GM19035 (cell line): Measurements from ENCODE around the gene CHRNA4.

Experiments used
- ATAC-seq: cut with Tn5 transposase; IDR thresholded peaks from one replicate; pipeline ENCODE4 v1.9.1; 2021; ENCODE audit not compliant: unreplicated experiment

The CHRNA4 gene

GRCh38 chr20:63377951-63378381 is 16.8 kb upstream of the CHRNA4 start:
- ATAC-seq: no peak

- ATAC-seq: no peak
Observed at GRCh38 chr20:63377256-63377941, 16.2 kb upstream of the CHRNA4 start.

- no peak for ATAC-seq
Observed at GRCh38 chr20:63376283-63377250, 15.4 kb upstream of the CHRNA4 start.

- no peak for ATAC-seq
Observed at GRCh38 chr20:63375438-63375837, 14.3 kb upstream of the CHRNA4 start.

- ATAC-seq: no peak
Observed at GRCh38 chr20:63374504-63374903, 13.4 kb upstream of the CHRNA4 start.

- no peak for ATAC-seq
Observed at GRCh38 chr20:63373996-63374395, 12.8 kb upstream of the CHRNA4 start.

GRCh38 chr20:63372971-63373885 is 12.1 kb upstream of the CHRNA4 start:
- ATAC-seq: no peak

GRCh38 chr20:63371291-63371865 is 10.2 kb upstream of the CHRNA4 start:
- no peak for ATAC-seq

GRCh38 chr20:63370618-63371187 is 9.6 kb upstream of the CHRNA4 start:
- no peak for ATAC-seq

- no peak for ATAC-seq
Observed at GRCh38 chr20:63369724-63370617, 8.8 kb upstream of the CHRNA4 start.

- ATAC-seq: no peak
Observed at GRCh38 chr20:63369024-63369530, 7.9 kb upstream of the CHRNA4 start.

- no peak for ATAC-seq
Observed at GRCh38 chr20:63368151-63368550, 7.0 kb upstream of the CHRNA4 start.

GRCh38 chr20:63367446-63368055 is 6.4 kb upstream of the CHRNA4 start:
- no peak for ATAC-seq

GRCh38 chr20:63366390-63367365 is 5.5 kb upstream of the CHRNA4 start:
- ATAC-seq: no peak

- no peak for ATAC-seq
Observed at GRCh38 chr20:63365601-63366389, 4.6 kb upstream of the CHRNA4 start.

- no peak for ATAC-seq
Observed at GRCh38 chr20:63364801-63365585, 3.8 kb upstream of the CHRNA4 start.
